ENCODE measurements around the gene GUSB. TPM values are rescaled to one million over a fixed set of nuclear protein-coding genes. Genes with fewer than 3 reads are reported as not detected.

The GUSB gene
- total and polyA plus RNA-seq, 10 of the 15 experiments (the other 5 are each of a cell fraction or from before 2014, with no cell fraction given), result 9.8 to 71.2 (median 45.4) TPM

DNA sequence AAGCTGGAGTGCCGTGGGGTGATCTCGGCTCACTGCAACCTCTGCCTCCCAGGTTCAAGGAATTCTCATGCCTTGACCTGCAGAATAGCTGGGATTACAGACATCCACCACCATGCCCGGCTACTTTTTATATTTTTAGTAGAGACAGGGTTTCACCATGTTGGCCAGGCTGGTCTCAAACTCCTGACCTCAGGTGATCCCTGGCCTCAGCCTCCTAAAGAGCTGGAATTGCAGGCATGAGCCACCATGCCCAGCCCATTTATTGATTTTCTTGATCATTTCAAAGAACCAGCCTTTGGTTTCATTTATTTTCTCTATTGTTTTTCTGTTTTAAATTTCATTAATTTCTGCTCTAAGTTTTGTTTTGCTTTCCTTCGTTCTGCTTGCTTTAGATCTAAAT lies 50.3 kb downstream of the GUSB start:
- Histone ChIP-seq H4K20me1 (ENCODE audit: control insufficient read depth, insufficient read depth) (no peaks in the 10 kb centered on the region), H3K9ac (ENCODE audit: control insufficient read depth, insufficient read depth, low read length) (no peak overlapping the region), H3K36me3 (ENCODE audit: control insufficient read depth in 2 of 2, insufficient read depth in 2 of 2, low read length in 1 of 2) (no peaks in the 10 kb centered on the region), H3K27ac (ENCODE audit: control insufficient read depth, insufficient read depth) (no peak overlapping the region), H3K9me3 (replicated peaks; ENCODE audit: control insufficient read depth, insufficient read depth, low read length) (no peaks in the 10 kb centered on the region), H3K4me2 (ENCODE audit: control insufficient read depth, insufficient read depth) (no peak overlapping the region), H3K4me1 (ENCODE audit: control insufficient read depth, insufficient read depth, low read length) (no peaks in the 10 kb centered on the region), H3K79me2 (ENCODE audit: control insufficient read depth, insufficient read depth, low read length) (peaks cover 11% of the 10 kb centered on the region), H2AFZ (ENCODE audit: control insufficient read depth, low read depth, low read length) (no peak overlapping the region), H3K27me3 (replicated peaks in 1 of 2; ENCODE audit: control insufficient read depth in 2 of 2, insufficient read depth in 2 of 2, low read length in 1 of 2) (no peaks in the 10 kb centered on the region), H3K4me3 (no peak overlapping the region)
- TF ChIP-seq ZNF622 (IDR thresholded peaks at IDR 0.05) (no peak), NFYB (IDR thresholded peaks at IDR 0.05; ENCODE audit: insufficient read depth, low read depth, low read length) (no peak), HDGF (IDR thresholded peaks at IDR 0.05) (no peak), RAD21 (IDR thresholded peaks at IDR 0.05; ENCODE audit: insufficient read depth, low read depth, low read length) (no peak), SIX5 (IDR thresholded peaks at IDR 0.05; ENCODE audit: low read depth, low read length, severe bottlenecking) (no peak), SKIL (IDR thresholded peaks at IDR 0.05; ENCODE audit: low read depth, poor library complexity, severe bottlenecking) (no peak), RELB (IDR thresholded peaks at IDR 0.05; ENCODE audit: low read depth) (no peak), MTA3 (IDR thresholded peaks at IDR 0.05; ENCODE audit: borderline replicate concordance, low read length) (no peak)
- TF ChIP-seq, protein P1, sequence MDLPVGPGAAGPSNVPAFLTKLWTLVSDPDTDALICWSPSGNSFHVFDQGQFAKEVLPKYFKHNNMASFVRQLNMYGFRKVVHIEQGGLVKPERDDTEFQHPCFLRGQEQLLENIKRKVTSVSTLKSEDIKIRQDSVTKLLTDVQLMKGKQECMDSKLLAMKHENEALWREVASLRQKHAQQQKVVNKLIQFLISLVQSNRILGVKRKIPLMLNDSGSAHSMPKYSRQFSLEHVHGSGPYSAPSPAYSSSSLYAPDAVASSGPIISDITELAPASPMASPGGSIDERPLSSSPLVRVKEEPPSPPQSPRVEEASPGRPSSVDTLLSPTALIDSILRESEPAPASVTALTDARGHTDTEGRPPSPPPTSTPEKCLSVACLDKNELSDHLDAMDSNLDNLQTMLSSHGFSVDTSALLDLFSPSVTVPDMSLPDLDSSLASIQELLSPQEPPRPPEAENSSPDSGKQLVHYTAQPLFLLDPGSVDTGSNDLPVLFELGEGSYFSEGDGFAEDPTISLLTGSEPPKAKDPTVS (IDR thresholded peaks at IDR 0.05; ENCODE audit: low read depth, low read length), result no peak
- TF ChIP-seq, protein P2, sequence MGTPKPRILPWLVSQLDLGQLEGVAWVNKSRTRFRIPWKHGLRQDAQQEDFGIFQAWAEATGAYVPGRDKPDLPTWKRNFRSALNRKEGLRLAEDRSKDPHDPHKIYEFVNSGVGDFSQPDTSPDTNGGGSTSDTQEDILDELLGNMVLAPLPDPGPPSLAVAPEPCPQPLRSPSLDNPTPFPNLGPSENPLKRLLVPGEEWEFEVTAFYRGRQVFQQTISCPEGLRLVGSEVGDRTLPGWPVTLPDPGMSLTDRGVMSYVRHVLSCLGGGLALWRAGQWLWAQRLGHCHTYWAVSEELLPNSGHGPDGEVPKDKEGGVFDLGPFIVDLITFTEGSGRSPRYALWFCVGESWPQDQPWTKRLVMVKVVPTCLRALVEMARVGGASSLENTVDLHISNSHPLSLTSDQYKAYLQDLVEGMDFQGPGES (IDR thresholded peaks at IDR 0.05), result no peak
- intact Hi-C loops (cut with micrococcal nuclease; ENCODE audit: unreplicated experiment) (no loop called here), in situ Hi-C loops (cut with MboI) (no loop called here)
- no TSS peak for BruUV-seq (replicated peaks)
- DNase-seq (ENCODE audit: low read depth, low spot score), result no peak
- ChIA-PET POLR2A (no interaction called here), SMC1A (ENCODE audit: uncharacterized antibody, unreplicated experiment) (no interaction called here), CTCF (interaction anchor here (1.0 kb wide), 1 partner anchor 9 kb away, joined by 3 read pairs; no protein-coding TSS in a partner anchor), RAD21 (ENCODE audit: unreplicated experiment) (no interaction called here)
- 100% methylated on average over 4 of the region's 4 CpGs for WGBS (ENCODE audit: insufficient coverage, insufficient replicate concordance, low lambda C conversion rate, missing lambda C conversion rate)
- ATAC-seq, result no peak
- FAIRE-seq, result no peak

All from GM12878 (cell line).